Neural cell (in vitro differentiated cells): ENCODE measurements around the gene DIAPH2. TPM values are rescaled to one million over a fixed set of nuclear protein-coding genes. Genes with fewer than 3 reads are reported as not detected.

Experiments
- H2AFZ ChIP-seq: fragments of 200-600, 300-800 bp; sonication (generic), shearing (Covaris generic); 2 replicates; pipeline ENCODE4 v1.6.0; 2014; ENCODE audit warnings: low read depth, mild to moderate bottlenecking, antibody characterized with exemption, low read length, moderate library complexity
- H3F3A ChIP-seq: fragments of 200-600 bp; shearing (Covaris generic); 2 replicates; pipeline ENCODE4 v1.6.1; 2016; ENCODE audit warnings: mild to moderate bottlenecking, moderate library complexity, mixed read lengths, antibody characterized with exemption, low read length; ENCODE audit not compliant: insufficient read depth, poor library complexity, severe bottlenecking
- H3K27ac ChIP-seq: fragments of 200-600, 300-800 bp; sonication (generic), shearing (Covaris generic); 2 replicates; pipeline ENCODE4 v1.5.1; 2014; ENCODE audit warnings: mild to moderate bottlenecking, low read length, moderate library complexity
- H3K27me3 ChIP-seq: fragments of 300-800, 200-600 bp; sonication (generic), shearing (Covaris generic); 2 replicates; pipeline ENCODE4 v1.6.0; 2014; ENCODE audit warnings: mild to moderate bottlenecking, low read depth, low read length, moderate library complexity; ENCODE audit not compliant: insufficient read depth
- H3K36me3 ChIP-seq: fragments of 300-800, 200-600 bp; sonication (generic), shearing (Covaris generic); 2 replicates; pipeline ENCODE4 v1.5.1; 2014; ENCODE audit warnings: mild to moderate bottlenecking, antibody characterized with exemption, low read length, moderate library complexity; ENCODE audit not compliant: insufficient read depth
- H3K4me2 ChIP-seq: fragments of 300-800, 200-600 bp; sonication (generic), shearing (Covaris generic); 2 replicates; pipeline ENCODE4 v1.6.0; 2014; ENCODE audit warnings: mild to moderate bottlenecking, low read length
- H3K4me3 ChIP-seq: fragments of 300-800, 200-600 bp; sonication (generic), shearing (Covaris generic); 2 replicates; pipeline ENCODE4 v1.5.1; 2014; ENCODE audit warnings: mild to moderate bottlenecking, low read length, moderate library complexity
- H3K79me2 ChIP-seq: fragments of 200-600 bp; shearing (Covaris generic); replicated peaks from 2 replicates; pipeline ENCODE4 v1.6.0; 2014; ENCODE audit warnings: mild to moderate bottlenecking, low read length, moderate library complexity; ENCODE audit not compliant: insufficient read depth
- H3K9ac ChIP-seq: fragments of 300-800, 200-600 bp; sonication (generic), shearing (Covaris generic); 2 replicates; pipeline ENCODE4 v1.6.1; 2016; ENCODE audit warnings: mild to moderate bottlenecking, low read length, mixed read lengths
- H3K9me2 ChIP-seq: fragments of 200-600 bp; shearing (Covaris generic); 2 replicates; pipeline ENCODE4 v1.6.1; 2016; ENCODE audit warnings: mild to moderate bottlenecking, low read length, mixed read lengths; ENCODE audit not compliant: insufficient read depth
- H3K9me3 ChIP-seq: fragments of 200-600, 300-800 bp; sonication (generic), shearing (Covaris generic); 2 replicates; pipeline ENCODE4 v1.6.1; 2016; ENCODE audit warnings: mild to moderate bottlenecking, mixed run types, low read length, moderate library complexity, mixed read lengths
- H4K20me1 ChIP-seq: fragments of 200-600 bp; shearing (Covaris generic); 2 replicates; pipeline ENCODE4 v1.6.1; 2016; ENCODE audit warnings: mild to moderate bottlenecking, mixed run types; ENCODE audit not compliant: insufficient read depth
- EP300 ChIP-seq: fragments of 450-650 bp; conservative IDR thresholded peaks from 2 replicates; pipeline ENCODE4 v1.6.1; 2014; ENCODE audit warnings: antibody characterized with exemption, mild to moderate bottlenecking, moderate library complexity; ENCODE audit not compliant: poor library complexity, severe bottlenecking
- EZH2 ChIP-seq: fragments of 200-600, 300-800 bp; shearing (Covaris generic), sonication (generic); IDR thresholded peaks from 2 replicates; pipeline ENCODE4 v1.6.1; 2014; ENCODE audit warnings: antibody characterized with exemption, low read length, borderline replicate concordance, mild to moderate bottlenecking; ENCODE audit not compliant: insufficient read depth, poor library complexity, severe bottlenecking
- MXI1 ChIP-seq: fragments of 450-650 bp; conservative IDR thresholded peaks from 2 replicates; pipeline ENCODE4 v1.6.1; 2014; ENCODE audit warnings: antibody characterized with exemption, mild to moderate bottlenecking; ENCODE audit not compliant: poor library complexity, severe bottlenecking
- POLR2AphosphoS5 ChIP-seq: IDR thresholded peaks from 2 replicates; pipeline ENCODE4 v1.6.1; 2012
- RAD21 ChIP-seq: fragments of 450-650 bp; conservative IDR thresholded peaks from 2 replicates; pipeline ENCODE4 v1.6.1; 2014; ENCODE audit warnings: antibody characterized with exemption, mild to moderate bottlenecking, moderate library complexity
- SMC3 ChIP-seq: fragments of 450-650 bp; conservative IDR thresholded peaks from 2 replicates; pipeline ENCODE4 v1.6.1; 2014; ENCODE audit warnings: antibody characterized with exemption, mild to moderate bottlenecking, moderate library complexity; ENCODE audit not compliant: poor library complexity
- TAF1 ChIP-seq: IDR thresholded peaks from 2 replicates; pipeline ENCODE4 v1.6.1; 2012; ENCODE audit warnings: low read depth
- polyA plus RNA-seq: library from polyadenylated mRNA; depleted of rRNA; stranded (reverse); fragments of >200 nt; gene quantifications from 2 replicates; pipeline ENCODE4 v1.2.3, GENCODE V29; 2014
- TF ChIP-seq, protein P1 (sequence below): IDR thresholded peaks from 2 replicates; pipeline ENCODE4 v1.6.1; 2012; ENCODE audit warnings: borderline replicate concordance
- TF ChIP-seq, protein P2 (sequence below): fragments of 450-650 bp; IDR thresholded peaks from 2 replicates; pipeline ENCODE4 v1.5.1; 2014; ENCODE audit warnings: antibody characterized with exemption, mild to moderate bottlenecking, moderate library complexity; ENCODE audit not compliant: poor library complexity, severe bottlenecking

DIAPH2 gene
- polyA plus RNA-seq, 1 donor from 2014 or later: 0.07 TPM

DNA sequence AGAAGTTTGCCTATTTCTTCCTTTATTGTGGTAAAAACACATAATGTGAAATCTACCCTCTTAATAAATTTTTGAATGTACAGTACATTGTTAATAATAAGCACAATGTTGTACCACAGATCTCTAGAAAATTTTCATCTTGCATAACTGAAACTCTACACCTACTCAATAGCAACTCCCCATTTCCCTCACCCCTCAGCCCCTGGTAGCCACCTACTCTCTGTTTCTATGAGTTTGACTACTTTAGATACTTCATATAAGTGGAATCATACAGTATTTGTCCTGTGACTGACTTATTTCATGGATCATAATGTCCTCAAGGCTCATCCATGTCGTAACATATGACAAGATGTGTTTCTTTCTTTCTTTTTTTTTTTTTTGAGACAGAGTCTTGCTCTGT, 645.5 kb downstream of the DIAPH2 start:
- Histone ChIP-seq H3K27me3 (no peaks in the 10 kb centered on the region), H3K36me3 (no peaks in the 10 kb centered on the region), H3K4me2 (no peak overlapping the region), H3K9ac (no peak overlapping the region), H3K9me3 (no peaks in the 10 kb centered on the region), H3F3A (no peaks in the 10 kb centered on the region), H3K9me2 (no peaks in the 10 kb centered on the region), H3K27ac (no peak overlapping the region), H4K20me1 (no peaks in the 10 kb centered on the region), H2AFZ (no peak overlapping the region), H3K4me3 (no peak overlapping the region), H3K79me2 (no peaks in the 10 kb centered on the region)
- TF ChIP-seq POLR2AphosphoS5: no peak
- TF ChIP-seq, protein P1, sequence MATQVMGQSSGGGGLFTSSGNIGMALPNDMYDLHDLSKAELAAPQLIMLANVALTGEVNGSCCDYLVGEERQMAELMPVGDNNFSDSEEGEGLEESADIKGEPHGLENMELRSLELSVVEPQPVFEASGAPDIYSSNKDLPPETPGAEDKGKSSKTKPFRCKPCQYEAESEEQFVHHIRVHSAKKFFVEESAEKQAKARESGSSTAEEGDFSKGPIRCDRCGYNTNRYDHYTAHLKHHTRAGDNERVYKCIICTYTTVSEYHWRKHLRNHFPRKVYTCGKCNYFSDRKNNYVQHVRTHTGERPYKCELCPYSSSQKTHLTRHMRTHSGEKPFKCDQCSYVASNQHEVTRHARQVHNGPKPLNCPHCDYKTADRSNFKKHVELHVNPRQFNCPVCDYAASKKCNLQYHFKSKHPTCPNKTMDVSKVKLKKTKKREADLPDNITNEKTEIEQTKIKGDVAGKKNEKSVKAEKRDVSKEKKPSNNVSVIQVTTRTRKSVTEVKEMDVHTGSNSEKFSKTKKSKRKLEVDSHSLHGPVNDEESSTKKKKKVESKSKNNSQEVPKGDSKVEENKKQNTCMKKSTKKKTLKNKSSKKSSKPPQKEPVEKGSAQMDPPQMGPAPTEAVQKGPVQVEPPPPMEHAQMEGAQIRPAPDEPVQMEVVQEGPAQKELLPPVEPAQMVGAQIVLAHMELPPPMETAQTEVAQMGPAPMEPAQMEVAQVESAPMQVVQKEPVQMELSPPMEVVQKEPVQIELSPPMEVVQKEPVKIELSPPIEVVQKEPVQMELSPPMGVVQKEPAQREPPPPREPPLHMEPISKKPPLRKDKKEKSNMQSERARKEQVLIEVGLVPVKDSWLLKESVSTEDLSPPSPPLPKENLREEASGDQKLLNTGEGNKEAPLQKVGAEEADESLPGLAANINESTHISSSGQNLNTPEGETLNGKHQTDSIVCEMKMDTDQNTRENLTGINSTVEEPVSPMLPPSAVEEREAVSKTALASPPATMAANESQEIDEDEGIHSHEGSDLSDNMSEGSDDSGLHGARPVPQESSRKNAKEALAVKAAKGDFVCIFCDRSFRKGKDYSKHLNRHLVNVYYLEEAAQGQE: no peak
- TF ChIP-seq TAF1: no peak
- TF ChIP-seq SMC3: no peak
- no peak for TF ChIP-seq EP300
- TF ChIP-seq, protein P2, sequence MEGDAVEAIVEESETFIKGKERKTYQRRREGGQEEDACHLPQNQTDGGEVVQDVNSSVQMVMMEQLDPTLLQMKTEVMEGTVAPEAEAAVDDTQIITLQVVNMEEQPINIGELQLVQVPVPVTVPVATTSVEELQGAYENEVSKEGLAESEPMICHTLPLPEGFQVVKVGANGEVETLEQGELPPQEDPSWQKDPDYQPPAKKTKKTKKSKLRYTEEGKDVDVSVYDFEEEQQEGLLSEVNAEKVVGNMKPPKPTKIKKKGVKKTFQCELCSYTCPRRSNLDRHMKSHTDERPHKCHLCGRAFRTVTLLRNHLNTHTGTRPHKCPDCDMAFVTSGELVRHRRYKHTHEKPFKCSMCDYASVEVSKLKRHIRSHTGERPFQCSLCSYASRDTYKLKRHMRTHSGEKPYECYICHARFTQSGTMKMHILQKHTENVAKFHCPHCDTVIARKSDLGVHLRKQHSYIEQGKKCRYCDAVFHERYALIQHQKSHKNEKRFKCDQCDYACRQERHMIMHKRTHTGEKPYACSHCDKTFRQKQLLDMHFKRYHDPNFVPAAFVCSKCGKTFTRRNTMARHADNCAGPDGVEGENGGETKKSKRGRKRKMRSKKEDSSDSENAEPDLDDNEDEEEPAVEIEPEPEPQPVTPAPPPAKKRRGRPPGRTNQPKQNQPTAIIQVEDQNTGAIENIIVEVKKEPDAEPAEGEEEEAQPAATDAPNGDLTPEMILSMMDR: no peak
- no peak for TF ChIP-seq EZH2
- TF ChIP-seq MXI1: no peak
- no peak for TF ChIP-seq RAD21

DNA sequence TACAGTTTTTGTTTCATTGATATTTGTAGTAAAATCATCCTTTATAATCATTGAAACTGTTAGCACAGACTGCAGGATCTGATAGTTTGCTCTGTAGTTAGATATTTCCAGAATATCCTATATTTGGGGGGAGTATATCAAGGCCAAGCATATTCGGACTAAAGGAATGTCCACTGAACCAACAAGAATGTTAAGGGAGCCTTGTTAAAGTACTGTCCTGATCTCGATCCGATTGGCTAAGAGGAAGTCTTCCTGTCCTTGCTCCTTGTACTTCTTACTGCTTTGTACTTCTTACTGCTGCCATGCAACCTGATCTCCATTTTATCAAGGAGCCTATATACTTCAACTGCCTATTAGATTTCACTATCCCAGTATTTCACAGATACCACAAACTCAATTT, 648.3 kb downstream of the DIAPH2 start:
- Histone ChIP-seq H2AFZ (no peak overlapping the region), H3K27ac (no peak overlapping the region), H4K20me1 (no peaks in the 10 kb centered on the region), H3K4me2 (no peak overlapping the region), H3K27me3 (no peaks in the 10 kb centered on the region), H3K9ac (no peak overlapping the region), H3K4me3 (no peak overlapping the region), H3K9me2 (no peaks in the 10 kb centered on the region), H3K79me2 (no peaks in the 10 kb centered on the region), H3F3A (no peaks in the 10 kb centered on the region), H3K9me3 (no peaks in the 10 kb centered on the region), H3K36me3 (no peaks in the 10 kb centered on the region)
- TF ChIP-seq POLR2AphosphoS5: no peak
- TF ChIP-seq MXI1: no peak
- TF ChIP-seq, protein P1: no peak
- no peak for TF ChIP-seq RAD21
- no peak for TF ChIP-seq EZH2
- TF ChIP-seq TAF1: no peak
